Heart right ventricle (tissue), 16 donors: ENCODE results near the gene FCRLA. TPM values are rescaled to one million over a fixed set of nuclear protein-coding genes. Genes with fewer than 3 reads are reported as not detected.

ENCODE experiments used
- ATAC-seq, 8 donors: fragments of 200-7000 bp; cut with Tn5 transposase; one replicate each; pipeline ENCODE4 v1.9.1; 2020; ENCODE audit warnings: mild to moderate bottlenecking in 8 of 8, moderate library complexity in 8 of 8, moderate number of reproducible peaks in 1 of 8
- DNase-seq, 2 donors: peaks; one replicate each; pipeline ENCODE4 v3.0.0-alpha.2; 2020
- H3K27ac ChIP-seq, 10 donors: fragments of 200-600 bp; sonication (generic) in 2 of 10; one replicate each; pipeline versions ENCODE4 v1.5.0 to v1.8.0; 2020 to 2022; ENCODE audit warnings: mild to moderate bottlenecking in 3 of 10
- H3K27me3 ChIP-seq, 7 donors: fragments of 200-600 bp; one replicate each; pipeline ENCODE4 v1.8.0; 2021 to 2022; ENCODE audit warnings: mild to moderate bottlenecking in 2 of 7
- H3K36me3 ChIP-seq, 9 donors: fragments of 200-600 bp; sonication (generic) in 1 of 9; one replicate each; pipeline versions ENCODE4 v1.5.0 to v1.8.0; 2020 to 2022; ENCODE audit warnings: mild to moderate bottlenecking in 2 of 9
- H3K4me1 ChIP-seq, 9 donors: fragments of 200-600 bp; sonication (generic) in 1 of 9; one replicate each; pipeline versions ENCODE4 v1.5.0 to v1.8.0; 2020 to 2022; ENCODE audit warnings: mild to moderate bottlenecking in 4 of 9
- H3K4me3 ChIP-seq, 10 donors: fragments of 200-600 bp; sonication (generic) in 2 of 10; one replicate each; pipeline versions ENCODE4 v1.5.0 to v1.8.0; 2020 to 2022; ENCODE audit warnings: mild to moderate bottlenecking in 7 of 10, moderate library complexity in 2 of 10
- H3K9me3 ChIP-seq, 11 donors: fragments of 200-600 bp in 10 of 11; sonication (generic) in 2 of 11; one replicate each; pipeline versions ENCODE4 v1.5.0 to v1.8.0; 2013 to 2022; ENCODE audit warnings: mild to moderate bottlenecking in 2 of 11, control low read depth in 1 of 11, moderate library complexity in 1 of 11
- CTCF ChIP-seq, 9 donors: fragments of 200-600 bp; sonication (generic) in 2 of 9; IDR thresholded peaks; one replicate each; pipeline versions ENCODE4 v1.5.0 to v1.8.0; 2021 to 2022; ENCODE audit warnings: antibody characterized with exemption in 9 of 9, mild to moderate bottlenecking in 5 of 9, moderate library complexity in 1 of 9
- WGBS, 2 donors: extraction: QIAGEN DNeasy Blood & Tissue Kit; methylation state at CpG; one replicate each; pipeline ENCODE4 v1.1.7; 2013; ENCODE audit warnings: inconsistent platforms in 1 of 2; 5-methylcytosine and 5-hydroxymethylcytosine counted together
- intact Hi-C, 10 donors: fragments of 100-400 bp; cut with DNase I; formaldehyde crosslinking; loops; one replicate each; pipeline versions ENCODE4 v1.11.1 to v1.14.2; 2022
- polyA plus RNA-seq, 2 donors: library from polyadenylated mRNA; stranded (reverse); fragments of 200-250 nt; gene quantifications; one replicate each; pipeline ENCODE4 v1.2.3, GENCODE V29; 2013
- total RNA-seq, 10 donors: library from RNA; stranded (reverse); fragmentation: NEBNext Ultra II Directional in 3 of 10; extraction: Animal tissue kit (Norgen Biotek cat#: 25700) in 3 of 10; gene quantifications; one replicate each; pipeline versions ENCODE4 v1.2.1 to v1.2.4, GENCODE V29; 2021 to 2023
- donor health status: Arrhythmogenic right ventricular cardiomyopathy.
- donor health status: ischemic (EF 13 %, LVEDD 7.1; RV severe dilation, severe dysfunction).
- donor health status: healthy with polysubstance abuse.
- donor health status: DM: no; HTN: yes; CAD: no.
- donor health status: DM: no; HTN: no; CAD: no.
- donor health status: ischemic (EF 25% LVEDD 6.9; RV normal size, moderate dysfunction).
- donor health status: ischemic (EF 25% LVEDD 5.7; RV mildly dilated, moderate dysfunction).
- donor health status: healthy.
- donor health status: DM: yes; HTN: yes; CAD: no.
- donor health status: Ischemic cardiomyopathy.
- donor health status: ischemic (EF 35%, LVEDD 5.7; RV mildly dilated, moderate dysfunction).
- donor health status: nonischemic (EF 11% LVEDD 7.7; RV severe dilation, severe dysfunction).
- donor health status: DM: yes; HTN: yes; CAD: no.
- donor health status: PGD.
- donor health status: ischemic (EF 29% LVEDD 5.4; RV normal size, mild dysfunction).
- donor health status: nonischemic (EF 23%, LVEDD 6.1; RV moderate dilation, normal function).

FCRLA gene
- total and polyA plus RNA-seq, 12 donors: 0.13 to 1.00 (median 0.27) TPM; not detected in 6

GRCh38 chr1:161738627-161739287 lies 31.7 kb downstream of the FCRLA start:
- TF ChIP-seq CTCF (IDR thresholded peaks at IDR 0.05): peak in 6 of 9 donors; percentile 34 to 53 (median 40)
- Histone ChIP-seq H3K27me3 (peaks cover 0 to 9% (median 0%) of the 10 kb centered on the region in 7 donors), H3K36me3 (no peaks in the 10 kb centered on the region), H3K4me3 (no peak overlapping the region), H3K9me3 (no peaks in the 10 kb centered on the region), H3K27ac (peak overlapping the region in 4 of 10 donors; percentile 26 to 86 (median 36)), H3K4me1 (peaks cover 0 to 43% (median 0%) of the 10 kb centered on the region in 9 donors)
- DNase-seq (peak; percentile 22 to 27), ATAC-seq (peak; percentile 41 to 74 (median 66))
- 84 to 85% methylated on average over 4 of the region's 4 CpGs for WGBS, 2 donors
- intact Hi-C loops: no loop called here

- peaks cover 0 to 9% (median 0%) of the 10 kb centered on the region in 7 donors for H3K27me3 ChIP-seq
- peaks cover 0 to 46% (median 0%) of the 10 kb centered on the region in 9 donors for H3K4me1 ChIP-seq
- WGBS, 2 donors: 47 to 62% methylated on average over 8 of the region's 8 CpGs
- peak in 1 of 2 donors; percentile 12 for DNase-seq
- no peaks in the 10 kb centered on the region for H3K9me3 ChIP-seq
- H3K27ac ChIP-seq: peak overlapping the region in 2 of 10 donors; percentile 26 to 86
- no peak overlapping the region for H3K4me3 ChIP-seq
- no peaks in the 10 kb centered on the region for H3K36me3 ChIP-seq
- ATAC-seq: peak in 6 of 8 donors; percentile 41 to 59 (median 45)
- no peak for TF ChIP-seq CTCF (IDR thresholded peaks at IDR 0.05)
- intact Hi-C loops: loop anchor here in 9 of 10 donors (5.0 to 10.0 kb wide), 7 partner anchors 93 to 345 kb away; no protein-coding TSS in a partner anchor
Measured at GRCh38 chr1:161739865-161740566, 33.0 kb downstream of the FCRLA start.

DNA sequence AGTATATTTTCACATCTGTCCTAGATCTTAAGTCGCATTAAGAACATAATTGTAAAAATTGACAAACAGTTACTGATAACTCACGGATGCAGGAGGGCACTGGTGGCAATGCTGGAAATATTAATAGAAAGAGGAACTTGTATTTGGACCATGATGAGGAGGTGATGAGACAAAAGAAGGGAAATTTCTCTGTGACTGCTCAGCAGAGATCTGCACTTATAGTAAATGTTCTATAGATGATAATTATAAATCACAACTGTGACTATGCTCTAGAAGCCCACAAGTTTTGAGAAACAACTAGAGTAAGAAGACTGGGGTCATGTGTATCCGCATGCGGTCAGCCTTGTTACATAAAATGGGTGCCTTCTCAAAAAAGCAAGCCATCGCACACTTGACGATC lies 33.9 kb downstream of the FCRLA start:
- ATAC-seq (no peak), DNase-seq (no peak)
- H3K27me3 ChIP-seq: peaks cover 0 to 9% (median 0%) of the 10 kb centered on the region in 7 donors
- peaks cover 0 to 46% (median 0%) of the 10 kb centered on the region in 9 donors for H3K4me1 ChIP-seq
- no peak for TF ChIP-seq CTCF (IDR thresholded peaks at IDR 0.05)
- H3K27ac ChIP-seq: peak overlapping the region in 3 of 10 donors; percentile 24 to 86 (median 24)
- no peak overlapping the region for H3K4me3 ChIP-seq
- no peaks in the 10 kb centered on the region for H3K9me3 ChIP-seq
- intact Hi-C loops: loop anchor here (1.0 to 10.0 kb wide), 8 partner anchors 94 to 346 kb away; no protein-coding TSS in a partner anchor
- 84 to 88% methylated on average over 6 of the region's 6 CpGs for WGBS, 2 donors
- no peaks in the 10 kb centered on the region for H3K36me3 ChIP-seq

DNA sequence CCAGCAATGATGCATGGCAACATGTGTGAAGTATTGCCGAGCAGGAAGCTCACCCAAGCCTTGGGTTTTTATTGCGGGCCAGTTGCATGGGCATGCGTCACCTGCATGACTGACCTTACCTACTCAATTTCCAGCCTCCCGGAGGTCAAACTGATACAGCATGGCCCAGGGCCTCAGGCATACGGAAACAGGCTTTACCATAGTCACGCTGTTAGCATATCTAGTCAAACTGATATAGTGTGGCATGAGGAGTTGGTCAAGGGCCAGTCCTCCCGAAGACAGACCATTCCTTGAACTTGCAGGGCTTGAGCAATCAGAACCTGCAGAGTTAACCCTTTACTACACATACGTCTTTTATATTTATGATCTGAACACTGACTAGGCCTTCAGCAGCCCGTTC lies 36.2 kb downstream of the FCRLA start:
- 81 to 83% methylated on average over 9 of the region's 9 CpGs for WGBS, 2 donors
- H3K4me3 ChIP-seq: no peak overlapping the region
- H3K27me3 ChIP-seq: peaks cover 0 to 13% (median 0%) of the 10 kb centered on the region in 7 donors
- DNase-seq (no peak), ATAC-seq (no peak)
- no peak for TF ChIP-seq CTCF (IDR thresholded peaks at IDR 0.05)
- intact Hi-C loops: loop anchor here in 9 of 10 donors (5.0 to 10.0 kb wide), 7 partner anchors 96 to 348 kb away; no protein-coding TSS in a partner anchor
- H3K9me3 ChIP-seq: no peaks in the 10 kb centered on the region
- peaks cover 0 to 42% (median 0%) of the 10 kb centered on the region in 9 donors for H3K4me1 ChIP-seq
- H3K27ac ChIP-seq: no peak overlapping the region
- H3K36me3 ChIP-seq: no peaks in the 10 kb centered on the region
